ENCODE measurements around the gene ABCC11. TPM values are rescaled to one million over a fixed set of nuclear protein-coding genes. Genes with fewer than 3 reads are reported as not detected.

The ABCC11 gene
- total and polyA plus RNA-seq, 2 experiments from 2014 or later, result 0.10 TPM; not detected in 1

DNA sequence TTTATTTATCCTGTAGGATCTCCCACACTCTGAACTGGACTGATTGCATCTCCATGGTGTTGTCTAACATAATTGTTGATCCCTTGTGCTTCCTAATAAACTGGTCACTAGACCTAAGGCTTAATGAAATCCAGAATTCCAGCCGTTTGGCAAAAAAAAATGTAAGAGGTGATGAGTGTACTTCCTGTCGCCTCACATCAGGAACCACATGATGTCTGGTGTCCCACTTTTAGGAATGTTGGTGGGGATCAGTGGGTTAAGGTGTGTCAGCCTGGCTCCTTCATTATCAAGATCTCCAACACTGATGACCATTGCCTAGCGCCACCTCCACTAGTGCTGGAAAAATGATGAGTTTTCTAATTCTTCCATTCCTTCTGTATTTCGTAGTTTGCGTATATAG lies 21.9 kb downstream of the ABCC11 start (continued):
- TF ChIP-seq, protein P1, sequence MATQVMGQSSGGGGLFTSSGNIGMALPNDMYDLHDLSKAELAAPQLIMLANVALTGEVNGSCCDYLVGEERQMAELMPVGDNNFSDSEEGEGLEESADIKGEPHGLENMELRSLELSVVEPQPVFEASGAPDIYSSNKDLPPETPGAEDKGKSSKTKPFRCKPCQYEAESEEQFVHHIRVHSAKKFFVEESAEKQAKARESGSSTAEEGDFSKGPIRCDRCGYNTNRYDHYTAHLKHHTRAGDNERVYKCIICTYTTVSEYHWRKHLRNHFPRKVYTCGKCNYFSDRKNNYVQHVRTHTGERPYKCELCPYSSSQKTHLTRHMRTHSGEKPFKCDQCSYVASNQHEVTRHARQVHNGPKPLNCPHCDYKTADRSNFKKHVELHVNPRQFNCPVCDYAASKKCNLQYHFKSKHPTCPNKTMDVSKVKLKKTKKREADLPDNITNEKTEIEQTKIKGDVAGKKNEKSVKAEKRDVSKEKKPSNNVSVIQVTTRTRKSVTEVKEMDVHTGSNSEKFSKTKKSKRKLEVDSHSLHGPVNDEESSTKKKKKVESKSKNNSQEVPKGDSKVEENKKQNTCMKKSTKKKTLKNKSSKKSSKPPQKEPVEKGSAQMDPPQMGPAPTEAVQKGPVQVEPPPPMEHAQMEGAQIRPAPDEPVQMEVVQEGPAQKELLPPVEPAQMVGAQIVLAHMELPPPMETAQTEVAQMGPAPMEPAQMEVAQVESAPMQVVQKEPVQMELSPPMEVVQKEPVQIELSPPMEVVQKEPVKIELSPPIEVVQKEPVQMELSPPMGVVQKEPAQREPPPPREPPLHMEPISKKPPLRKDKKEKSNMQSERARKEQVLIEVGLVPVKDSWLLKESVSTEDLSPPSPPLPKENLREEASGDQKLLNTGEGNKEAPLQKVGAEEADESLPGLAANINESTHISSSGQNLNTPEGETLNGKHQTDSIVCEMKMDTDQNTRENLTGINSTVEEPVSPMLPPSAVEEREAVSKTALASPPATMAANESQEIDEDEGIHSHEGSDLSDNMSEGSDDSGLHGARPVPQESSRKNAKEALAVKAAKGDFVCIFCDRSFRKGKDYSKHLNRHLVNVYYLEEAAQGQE (IDR thresholded peaks at IDR 0.05; ENCODE audit: unreplicated experiment), result no peak
- no peak for TF ChIP-seq JUNB (IDR thresholded peaks at IDR 0.05; ENCODE audit: unreplicated experiment)
- no peak for TF ChIP-seq CREB1 (CRISPR knock-in tag; IDR thresholded peaks at IDR 0.05; ENCODE audit: low read depth)
- TF ChIP-seq, protein P2, sequence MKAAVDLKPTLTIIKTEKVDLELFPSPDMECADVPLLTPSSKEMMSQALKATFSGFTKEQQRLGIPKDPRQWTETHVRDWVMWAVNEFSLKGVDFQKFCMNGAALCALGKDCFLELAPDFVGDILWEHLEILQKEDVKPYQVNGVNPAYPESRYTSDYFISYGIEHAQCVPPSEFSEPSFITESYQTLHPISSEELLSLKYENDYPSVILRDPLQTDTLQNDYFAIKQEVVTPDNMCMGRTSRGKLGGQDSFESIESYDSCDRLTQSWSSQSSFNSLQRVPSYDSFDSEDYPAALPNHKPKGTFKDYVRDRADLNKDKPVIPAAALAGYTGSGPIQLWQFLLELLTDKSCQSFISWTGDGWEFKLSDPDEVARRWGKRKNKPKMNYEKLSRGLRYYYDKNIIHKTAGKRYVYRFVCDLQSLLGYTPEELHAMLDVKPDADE (IDR thresholded peaks at IDR 0.05), result no peak
- no peak for TF ChIP-seq NANOG (IDR thresholded peaks at IDR 0.05; ENCODE audit: borderline replicate concordance)
- no peak for TF ChIP-seq STAT1 (IDR thresholded peaks at IDR 0.05; ENCODE audit: unreplicated experiment)

DNA sequence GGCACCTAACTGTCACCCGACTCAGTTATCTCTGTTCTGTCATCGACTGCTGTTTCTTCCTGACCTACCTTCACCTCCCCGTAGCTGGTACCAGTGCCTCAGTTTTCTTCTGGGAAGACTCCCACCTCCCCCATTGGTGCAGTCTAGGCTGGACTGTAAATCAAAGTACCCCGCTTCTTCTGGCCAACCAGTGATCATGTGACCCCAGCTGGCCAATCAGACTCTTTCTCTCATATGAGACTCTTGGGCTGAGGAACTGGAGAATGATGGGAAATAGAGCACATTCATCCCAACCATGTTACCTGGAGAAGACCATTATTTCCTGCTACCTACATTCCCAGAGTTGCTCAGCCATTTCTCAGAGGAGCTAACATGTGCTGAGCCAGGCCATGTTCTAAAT lies 23.8 kb downstream of the ABCC11 start:
- no peaks in the 10 kb centered on the region for H3F3A ChIP-seq (replicated peaks; ENCODE audit: low read depth)
- H3K4me3 ChIP-seq, result no peak overlapping the region
- Mint-ChIP-seq H3K9me3 (no peaks in the 10 kb centered on the region), H3K27me3 (ENCODE audit: insufficient read depth, low read depth, poor library complexity) (peaks cover 9% of the 10 kb centered on the region), H3K36me3 (ENCODE audit: low read depth) (no peaks in the 10 kb centered on the region), H3K4me1 (no peaks in the 10 kb centered on the region), H3K4me3 (no peak overlapping the region), H3K27ac (no peak overlapping the region)
- H2AFZ ChIP-seq, result peak overlapping the region; percentile 7; the same call in 1 of the 2 replicates
- H3K4me1 ChIP-seq (ENCODE audit: insufficient read depth), result no peaks in the 10 kb centered on the region
- no peaks in the 10 kb centered on the region for H3K79me2 ChIP-seq (replicated peaks; ENCODE audit: insufficient read depth)
- no peak overlapping the region for H3K27ac ChIP-seq (ENCODE audit: low read depth)
- no peak for ATAC-seq
- H3K4me2 ChIP-seq, result no peak overlapping the region
- no peaks in the 10 kb centered on the region for H3K27me3 ChIP-seq (ENCODE audit: insufficient read depth)
- no peaks in the 10 kb centered on the region for H4K20me1 ChIP-seq (replicated peaks; ENCODE audit: insufficient read depth)
- H3K9me2 ChIP-seq (ENCODE audit: insufficient read depth), result 0 out of 2 replicates have a peak, but pooled peaks cover 2% of the 10 kb centered on the region
- no peaks in the 10 kb centered on the region for H3K36me3 ChIP-seq (ENCODE audit: insufficient read depth)
- DNase-seq (ENCODE audit: low spot score), result no peak
- TF ChIP-seq NANOG (IDR thresholded peaks at IDR 0.05; ENCODE audit: borderline replicate concordance) (no peak), EZH2 (IDR thresholded peaks at IDR 0.05; ENCODE audit: low read depth, unreplicated experiment) (no peak), JUNB (IDR thresholded peaks at IDR 0.05; ENCODE audit: unreplicated experiment) (no peak)
- TF ChIP-seq, protein P1 (IDR thresholded peaks at IDR 0.05; ENCODE audit: unreplicated experiment), result no peak
